HG03442 (cell line): ENCODE results near the gene OR4D10.

Experiments
- ATAC-seq: cut with Tn5 transposase; IDR thresholded peaks from one replicate; pipeline ENCODE4 v1.9.1; 2021; ENCODE audit warnings: mild to moderate bottlenecking, moderate library complexity; ENCODE audit not compliant: unreplicated experiment

Gene OR4D10

GRCh38 chr11:59520741-59521140, 47.6 kb downstream of the OR4D10 start:
- ATAC-seq: no peak

- no peak for ATAC-seq
Measured at GRCh38 chr11:59523541-59523940, 50.4 kb downstream of the OR4D10 start.

GRCh38 chr11:59528711-59529110, 55.6 kb downstream of the OR4D10 start:
- no peak for ATAC-seq
